SH-SY5Y (cell line): ENCODE measurements around the gene CEP350.

Experiments
- GATA2 ChIP-seq: IDR thresholded peaks from 2 replicates; pipeline ENCODE4 v1.6.1; 2011; ENCODE audit warnings: mild to moderate bottlenecking, low read depth, low read length
- GATA3 ChIP-seq: IDR thresholded peaks from 2 replicates; pipeline ENCODE4 v1.6.1; 2011; ENCODE audit warnings: low read depth, mild to moderate bottlenecking, low read length, moderate library complexity

GRCh38 chr1:180143359-180143758 lies 188.7 kb downstream of the CEP350 start:
- no peak for TF ChIP-seq GATA3
- TF ChIP-seq GATA2 = no peak
